GM10266 (cell line): ENCODE measurements around the gene NOCT.
"Not testable (repeated sequence)": the region's sequence is repeated elsewhere in the genome, so short reads cannot be mapped to it uniquely, and the experiment has no call there.

ENCODE experiments used
- DNase-seq: peaks from one replicate; pipeline ENCODE4 v3.0.0; 2012; ENCODE audit errors: extremely low spot score
- CTCF ChIP-seq: IDR thresholded peaks from 2 replicates; pipeline ENCODE4 v1.5.1; 2012; ENCODE audit warnings: mild to moderate bottlenecking, low read depth; ENCODE audit not compliant: control insufficient read depth, insufficient read depth; ENCODE audit errors: missing control alignments

The NOCT gene

DNA sequence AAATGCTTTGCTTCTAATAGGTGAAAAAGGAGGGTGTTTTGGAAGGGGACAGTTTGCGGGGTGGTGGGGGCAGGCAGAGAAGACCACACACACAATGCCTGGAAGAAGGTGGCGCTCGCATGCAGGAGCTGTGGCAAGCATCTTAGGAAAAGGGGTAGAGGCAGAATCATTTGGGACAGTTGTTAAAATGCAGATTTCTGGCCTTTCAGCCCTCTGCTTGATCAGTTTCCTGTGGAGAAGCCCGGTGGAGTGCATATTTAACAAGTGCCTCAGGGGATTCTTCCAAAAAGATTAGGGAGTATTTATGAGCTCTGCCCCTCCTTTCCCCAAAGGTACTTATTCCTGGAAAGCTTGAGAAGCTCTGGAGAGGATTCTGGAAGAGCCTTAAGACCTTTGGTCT lies 4.8 kb downstream of the NOCT start:
- no peak for DNase-seq
- TF ChIP-seq CTCF: no peak

DNA sequence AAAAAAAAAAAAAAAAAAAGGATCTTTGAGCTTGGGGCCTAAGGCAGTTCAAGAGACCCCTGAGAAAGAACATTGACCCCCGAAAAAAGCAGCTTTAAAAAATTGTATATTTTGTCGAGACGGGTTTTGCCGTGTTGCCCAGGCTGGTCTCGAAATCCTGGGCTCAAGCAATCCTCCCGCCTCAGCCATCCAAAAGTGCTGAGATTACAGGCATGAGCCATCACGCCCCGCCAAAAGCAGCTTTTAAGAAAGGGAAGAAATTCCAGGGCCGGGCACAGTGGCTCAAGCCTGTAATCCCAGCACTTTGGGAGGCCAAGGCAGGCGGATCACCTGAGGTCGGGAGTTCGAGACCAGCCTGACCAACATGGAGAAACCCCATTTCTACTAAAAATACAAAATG lies 5.5 kb downstream of the NOCT start:
- not testable (repeated sequence) for DNase-seq

DNA sequence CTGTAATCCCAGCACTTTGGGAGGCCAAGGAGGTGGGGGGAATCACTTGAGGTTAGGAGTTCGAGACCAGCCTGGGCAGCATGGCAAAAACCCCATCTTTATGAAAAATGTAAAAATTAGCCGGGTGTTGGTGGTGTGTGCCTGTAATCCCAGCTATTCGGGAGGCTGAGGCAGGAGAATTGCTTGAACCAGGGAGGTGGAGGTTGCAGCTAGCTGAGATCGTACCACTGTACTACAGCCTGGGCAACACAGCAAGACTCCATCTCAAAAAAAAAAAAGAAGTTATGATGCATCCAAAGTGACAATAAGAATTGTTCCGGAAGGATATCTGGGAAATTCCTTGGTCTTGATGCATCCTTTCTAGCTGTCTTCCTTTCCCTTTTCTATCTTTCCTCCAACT lies 7.3 kb downstream of the NOCT start:
- DNase-seq: no peak
- TF ChIP-seq CTCF: no peak

DNA sequence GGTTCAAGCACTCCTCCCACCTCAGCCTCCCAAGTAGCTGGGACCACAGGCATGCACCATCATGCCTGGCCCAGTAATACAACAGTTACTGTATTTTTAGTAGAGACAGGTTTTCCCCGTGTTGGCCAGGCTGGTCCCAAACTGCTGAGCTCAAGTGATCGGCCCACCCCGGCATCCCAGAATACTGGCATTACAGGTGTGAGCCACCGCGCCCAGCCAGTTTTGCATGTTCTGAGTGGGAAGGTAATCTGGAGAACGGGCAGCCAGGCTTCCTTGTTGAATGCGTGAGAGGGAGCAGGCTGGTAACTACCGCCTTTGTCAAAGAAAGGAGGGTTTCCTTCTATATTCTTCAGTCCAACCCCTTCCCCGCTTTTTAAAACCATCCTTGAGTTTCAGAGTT lies 9.1 kb downstream of the NOCT start:
- DNase-seq: no peak
- TF ChIP-seq CTCF: no peak

DNA sequence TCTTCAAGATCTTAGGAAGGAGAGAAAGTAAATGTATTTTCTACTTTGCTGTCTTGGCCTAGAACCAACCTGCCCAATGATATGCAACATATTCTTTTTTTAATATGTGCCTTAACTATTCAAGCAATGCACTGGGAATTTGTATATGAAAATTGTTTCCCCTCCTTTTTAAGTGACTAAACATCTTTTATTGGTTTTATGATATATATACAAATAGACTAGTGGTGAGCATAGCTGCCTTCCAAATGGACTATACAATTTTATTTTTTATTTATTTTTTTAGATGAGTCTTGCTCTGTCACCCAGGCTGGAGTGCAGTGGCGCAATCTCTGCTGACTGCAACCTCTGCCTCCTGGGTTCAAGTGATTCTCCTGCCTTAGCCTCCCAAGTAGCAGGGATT lies 10.3 kb downstream of the NOCT start:
- DNase-seq: no peak

DNA sequence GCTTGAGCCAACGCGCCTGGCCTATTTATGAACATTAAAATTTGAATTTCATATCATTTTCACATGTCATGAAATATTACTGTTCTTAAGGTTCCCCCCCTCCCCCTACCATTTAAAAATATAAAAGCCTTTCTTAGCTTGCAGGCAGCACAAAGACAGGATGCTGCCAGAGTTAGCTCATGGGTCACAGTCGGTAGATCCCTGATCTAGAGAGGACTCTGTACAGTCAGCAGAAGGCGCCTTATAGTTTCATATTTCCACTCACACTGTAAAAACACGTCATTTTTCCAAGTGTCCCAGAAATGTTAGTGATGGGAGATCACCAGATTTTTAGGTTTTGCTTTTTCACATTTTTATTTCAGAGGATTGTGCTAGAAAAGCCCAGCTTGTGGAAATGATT lies 12.2 kb downstream of the NOCT start:
- DNase-seq: no peak
- no peak for TF ChIP-seq CTCF

More for the DNA sequence above, 10.3 kb downstream of the NOCT start:
- TF ChIP-seq CTCF: no peak

DNA sequence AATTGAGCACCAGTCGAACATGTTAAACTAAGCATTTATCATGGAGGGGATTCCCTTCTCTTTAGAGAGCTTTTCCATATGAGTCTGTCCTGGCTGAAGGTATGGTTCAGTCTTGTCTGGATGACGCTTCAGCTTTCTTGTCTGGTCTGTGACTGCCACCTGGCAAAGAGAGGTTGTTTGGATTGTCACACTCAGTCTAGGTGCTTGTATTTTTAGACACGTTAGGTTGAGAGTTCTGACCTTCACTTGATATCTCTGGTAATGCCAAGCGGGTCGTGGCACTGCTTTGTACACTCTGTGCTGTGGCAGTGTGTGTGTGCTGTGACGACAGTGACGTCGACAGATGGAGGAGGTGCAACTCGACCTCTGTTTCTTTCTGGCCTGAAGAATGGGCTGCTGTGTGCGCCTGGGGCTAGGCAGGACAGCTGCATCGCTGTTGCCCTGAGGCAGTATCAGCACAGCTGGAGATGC lies 12.6 kb downstream of the NOCT start:
- DNase-seq: no peak
- TF ChIP-seq CTCF: no peak

DNA sequence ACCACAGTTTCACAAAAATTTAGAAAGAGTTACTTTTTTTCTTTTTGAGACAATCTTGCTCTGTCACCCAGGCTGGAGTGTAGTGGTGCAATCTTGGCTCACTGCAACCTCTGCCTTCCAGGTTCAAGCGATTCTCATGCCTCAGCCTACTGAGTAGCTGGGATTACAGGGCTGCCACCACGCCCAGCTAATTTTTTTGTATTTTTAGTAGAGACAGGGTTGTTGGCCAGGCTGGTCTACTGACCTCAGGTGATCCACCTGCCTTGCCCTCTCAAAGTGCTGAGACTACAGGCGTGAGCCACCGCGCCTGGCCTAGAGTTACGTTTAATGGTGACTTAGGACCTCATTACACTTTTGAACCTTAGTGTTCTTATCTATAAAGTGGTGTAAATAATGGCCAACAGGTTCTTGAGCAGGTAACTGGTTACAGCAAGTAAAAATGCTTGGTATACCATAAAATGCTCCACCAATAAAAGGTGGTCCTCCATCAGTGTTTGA lies 14.3 kb downstream of the NOCT start:
- DNase-seq: not testable (repeated sequence)
